GM23338 (cell line): ENCODE measurements around the gene COG6.

ENCODE experiments used
- CREB1 ChIP-seq: fragments of 250-450 bp; sonication (Bioruptor Pico); IDR thresholded peaks from 2 replicates; pipeline ENCODE4 v1.5.0; 2020; ENCODE audit warnings: low read depth, mild to moderate bottlenecking, moderate library complexity
- CTCF ChIP-seq, 2 experiments: fragments of 200-600 bp in 1 of 2; sonication (generic) in 1 of 2; conservative IDR thresholded peaks; 2 replicates each; pipeline versions ENCODE4 v1.5.1 to v1.6.1; 2016 to 2017; ENCODE audit warnings: antibody characterized with exemption in 2 of 2, low read depth in 2 of 2, mild to moderate bottlenecking in 2 of 2, moderate library complexity in 1 of 2
- EZH2 ChIP-seq: fragments of 200-600 bp; sonication (generic); IDR thresholded peaks from one replicate; pipeline ENCODE4 v1.8.0; 2017; ENCODE audit warnings: antibody characterized with exemption, mild to moderate bottlenecking, low read depth; ENCODE audit not compliant: unreplicated experiment
- EZH2phosphoT487 ChIP-seq: fragments of 200-600 bp; sonication (generic); IDR thresholded peaks from one replicate; pipeline ENCODE4 v1.8.1; 2018; ENCODE audit warnings: antibody characterized with exemption; ENCODE audit not compliant: unreplicated experiment
- JUNB ChIP-seq: IDR thresholded peaks from one replicate; pipeline ENCODE4 v1.6.1; 2016; ENCODE audit warnings: antibody characterized with exemption; ENCODE audit not compliant: unreplicated experiment
- NANOG ChIP-seq: IDR thresholded peaks from 2 replicates; pipeline ENCODE4 v1.6.1; 2016; ENCODE audit warnings: antibody characterized with exemption, borderline replicate concordance
- POLR2AphosphoS5 ChIP-seq: IDR thresholded peaks from 2 replicates; pipeline ENCODE4 v1.6.1; 2016; ENCODE audit warnings: antibody characterized with exemption, low read depth
- REST ChIP-seq: IDR thresholded peaks from one replicate; pipeline ENCODE4 v1.6.1; 2018; ENCODE audit warnings: antibody characterized with exemption; ENCODE audit not compliant: unreplicated experiment
- STAT1 ChIP-seq: IDR thresholded peaks from one replicate; pipeline ENCODE4 v1.6.1; 2016; ENCODE audit warnings: antibody characterized with exemption; ENCODE audit not compliant: unreplicated experiment
- TF ChIP-seq, protein P1 (sequence below): IDR thresholded peaks from 2 replicates; pipeline ENCODE4 v1.6.1; 2016; ENCODE audit warnings: antibody characterized with exemption

DNA sequence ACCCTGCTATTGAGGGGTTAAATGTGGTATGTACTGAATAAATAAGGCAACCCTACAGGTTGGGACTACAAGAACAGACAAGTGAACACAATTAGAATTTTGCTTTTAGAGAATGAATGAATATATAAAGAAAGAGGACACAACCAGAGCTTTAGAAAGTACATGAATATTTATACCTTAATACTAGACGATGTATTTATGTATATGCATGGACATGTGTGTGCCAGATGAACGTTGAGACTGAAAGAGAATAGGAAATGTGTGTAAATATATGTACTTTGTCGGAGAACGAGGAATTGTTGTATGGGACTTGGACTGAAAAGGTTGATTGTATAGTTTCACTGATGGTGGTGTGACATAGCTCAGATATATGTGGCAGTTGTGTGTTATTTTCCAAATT is 9.3 kb upstream of the COG6 start:
- TF ChIP-seq, protein P1, sequence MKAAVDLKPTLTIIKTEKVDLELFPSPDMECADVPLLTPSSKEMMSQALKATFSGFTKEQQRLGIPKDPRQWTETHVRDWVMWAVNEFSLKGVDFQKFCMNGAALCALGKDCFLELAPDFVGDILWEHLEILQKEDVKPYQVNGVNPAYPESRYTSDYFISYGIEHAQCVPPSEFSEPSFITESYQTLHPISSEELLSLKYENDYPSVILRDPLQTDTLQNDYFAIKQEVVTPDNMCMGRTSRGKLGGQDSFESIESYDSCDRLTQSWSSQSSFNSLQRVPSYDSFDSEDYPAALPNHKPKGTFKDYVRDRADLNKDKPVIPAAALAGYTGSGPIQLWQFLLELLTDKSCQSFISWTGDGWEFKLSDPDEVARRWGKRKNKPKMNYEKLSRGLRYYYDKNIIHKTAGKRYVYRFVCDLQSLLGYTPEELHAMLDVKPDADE, result no peak
- no peak for TF ChIP-seq CTCF (conservative IDR thresholded peaks at IDR 0.05; ENCODE audit: low read depth in 2 of 2)
- TF ChIP-seq EZH2phosphoT487, result no peak
- no peak for TF ChIP-seq POLR2AphosphoS5
- no peak for TF ChIP-seq EZH2
- no peak for TF ChIP-seq REST
- TF ChIP-seq CREB1 (CRISPR knock-in tag), result no peak
- no peak for TF ChIP-seq JUNB
- TF ChIP-seq STAT1, result no peak
- no peak for TF ChIP-seq NANOG
